HG02885 (cell line): ENCODE data around the gene IL32.

Experiments used
- ATAC-seq: cut with Tn5 transposase; IDR thresholded peaks from one replicate; pipeline ENCODE4 v1.9.1; 2021; ENCODE audit warnings: mild to moderate bottlenecking; ENCODE audit not compliant: unreplicated experiment, poor library complexity

The IL32 gene

DNA sequence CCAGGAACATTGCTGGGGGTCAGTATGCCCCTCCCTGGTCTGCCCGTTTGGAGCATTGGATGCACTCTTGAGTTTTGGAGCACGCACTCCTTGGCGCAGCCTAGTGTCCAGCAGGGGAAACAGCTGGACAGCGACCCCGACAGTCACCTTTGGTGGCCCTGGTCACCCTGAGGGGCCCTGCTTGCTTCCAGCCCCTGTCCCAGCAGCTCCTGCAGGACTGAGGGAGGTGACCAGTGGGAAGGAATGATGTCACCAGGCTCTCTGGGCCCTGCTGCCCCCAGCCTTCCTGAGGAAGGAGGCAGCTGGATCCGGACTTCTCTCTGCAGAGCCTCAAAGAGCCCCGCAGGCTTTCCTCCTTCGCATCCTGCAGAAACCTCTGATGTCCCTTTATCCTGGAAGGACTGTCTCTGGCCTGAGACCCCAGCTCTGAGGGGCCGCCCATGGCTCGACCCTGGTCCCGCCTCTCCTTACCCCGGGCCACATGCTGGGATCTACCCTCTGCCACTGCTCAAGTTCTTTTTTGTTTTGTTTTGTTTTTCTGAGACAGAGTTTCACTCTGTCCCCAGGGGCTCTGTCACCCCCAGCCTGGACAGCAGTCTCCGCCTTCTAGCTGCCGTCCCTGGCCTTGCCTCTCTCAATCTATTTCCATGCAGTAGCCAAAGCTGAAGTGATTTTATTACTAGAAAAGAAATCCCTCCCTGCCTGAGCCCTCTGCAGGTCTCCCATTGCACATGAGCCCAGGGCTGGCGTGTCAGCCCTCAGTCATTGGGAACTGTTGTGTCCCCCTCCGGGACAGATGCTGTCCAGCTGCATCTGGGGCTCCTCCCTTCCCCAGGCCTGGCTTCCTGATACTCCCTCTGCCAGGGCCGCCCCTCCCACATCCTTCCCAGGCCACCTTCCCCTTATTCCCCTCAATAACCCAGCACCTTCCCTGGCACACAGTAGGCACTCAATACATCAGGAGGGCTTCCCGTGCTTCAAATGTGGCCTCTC is 22.1 kb downstream of the IL32 start:
- no peak for ATAC-seq

DNA sequence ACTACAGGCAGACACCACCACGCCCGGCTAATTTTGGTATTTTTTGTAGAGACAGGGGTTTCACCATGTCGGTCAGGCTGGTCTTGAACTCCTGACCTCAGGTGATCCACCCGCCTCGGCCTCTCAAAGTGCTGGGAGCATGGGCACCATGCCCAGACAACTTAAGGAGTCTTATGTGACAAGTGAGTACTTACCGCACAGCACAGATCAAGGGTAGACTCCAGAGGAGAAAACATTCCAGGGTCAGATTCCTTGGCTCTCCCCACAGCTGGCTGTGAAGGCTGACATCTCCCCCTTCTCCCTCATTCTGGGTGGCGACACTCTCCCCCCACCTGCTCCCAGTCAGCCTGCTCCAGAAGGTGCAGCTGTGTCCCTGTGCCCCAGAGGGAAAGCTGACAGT is 23.0 kb downstream of the IL32 start:
- ATAC-seq, result no peak

DNA sequence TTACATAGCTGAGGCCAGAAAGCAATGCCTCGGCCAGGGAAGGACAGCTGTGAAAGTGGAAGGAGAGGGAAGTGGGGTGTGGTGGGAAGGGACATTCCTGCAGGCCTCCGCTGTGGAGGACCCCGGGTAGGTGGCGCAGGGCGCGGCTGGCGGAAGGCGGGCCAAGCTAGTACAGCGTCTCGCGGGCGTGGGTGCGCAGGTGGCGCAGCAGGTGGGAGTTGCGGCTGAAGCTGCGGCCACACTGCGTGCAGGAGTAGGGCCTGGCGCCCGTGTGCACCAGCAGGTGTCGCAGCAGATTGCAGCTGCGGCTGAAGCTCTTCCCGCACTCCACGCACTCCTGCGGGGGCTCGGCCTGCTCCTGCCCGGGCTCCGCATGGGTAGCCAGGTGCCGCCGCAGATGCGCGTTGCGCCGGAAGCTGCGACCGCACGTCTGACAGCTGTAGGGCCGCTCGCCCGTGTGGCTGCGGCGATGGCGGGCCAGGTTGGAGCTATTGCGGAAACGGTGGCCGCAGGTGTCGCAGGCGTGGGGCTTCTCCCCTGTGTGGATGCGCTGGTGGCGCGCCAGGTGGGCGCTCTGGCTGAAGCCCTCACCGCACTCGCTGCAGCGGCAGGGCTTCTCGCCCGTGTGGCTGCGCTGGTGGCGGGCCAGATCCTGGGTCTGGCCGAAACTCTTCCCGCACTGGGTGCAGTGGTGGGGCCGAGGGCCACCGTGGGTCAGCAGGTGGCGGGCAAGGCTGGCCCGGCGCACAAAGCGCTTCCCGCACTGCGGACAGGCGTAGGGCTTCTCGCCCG is 23.7 kb downstream of the IL32 start:
- no peak for ATAC-seq

DNA sequence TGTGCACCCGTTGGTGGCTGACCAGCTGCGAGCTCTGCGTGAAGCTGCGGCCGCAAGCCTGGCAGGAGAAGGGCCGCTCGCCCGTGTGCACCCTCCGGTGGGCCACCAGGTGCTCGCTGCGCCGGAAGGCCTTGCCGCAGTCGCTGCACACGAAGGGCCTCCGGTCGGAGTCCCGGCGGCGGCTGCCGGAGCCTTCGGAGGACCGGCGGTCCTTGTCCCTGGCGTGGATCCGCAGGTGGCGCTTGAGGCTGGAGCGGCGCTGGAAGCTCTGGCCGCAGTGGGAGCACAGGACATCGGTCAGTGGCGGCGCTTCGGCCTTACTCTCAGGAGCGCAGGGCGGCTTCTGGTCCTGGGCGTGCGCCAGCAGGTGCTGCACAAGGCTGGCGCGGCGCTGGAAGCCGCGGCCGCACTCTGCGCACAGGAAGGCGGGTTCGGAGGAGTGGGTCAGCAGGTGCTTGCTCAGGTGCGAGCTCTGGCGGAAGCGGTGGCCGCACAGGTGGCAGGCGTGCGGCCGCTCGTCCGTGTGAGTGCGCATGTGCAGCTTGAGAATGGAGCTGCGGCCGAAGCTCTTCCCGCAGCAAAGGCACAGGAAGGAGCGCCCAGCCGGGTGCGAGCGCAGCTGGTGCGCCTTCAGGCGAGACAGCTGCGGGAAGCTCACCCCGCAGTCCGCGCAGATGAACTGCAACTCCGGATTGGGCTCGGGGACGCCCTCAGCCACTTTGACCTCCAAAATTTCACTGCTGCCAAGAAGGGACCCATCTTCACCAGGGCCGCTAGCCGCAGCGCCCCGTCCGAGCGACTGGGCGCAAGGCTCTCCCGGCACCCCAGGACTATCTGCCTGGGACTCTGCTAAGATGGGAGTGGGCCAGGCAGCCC is 24.5 kb downstream of the IL32 start:
- ATAC-seq, result no peak

DNA sequence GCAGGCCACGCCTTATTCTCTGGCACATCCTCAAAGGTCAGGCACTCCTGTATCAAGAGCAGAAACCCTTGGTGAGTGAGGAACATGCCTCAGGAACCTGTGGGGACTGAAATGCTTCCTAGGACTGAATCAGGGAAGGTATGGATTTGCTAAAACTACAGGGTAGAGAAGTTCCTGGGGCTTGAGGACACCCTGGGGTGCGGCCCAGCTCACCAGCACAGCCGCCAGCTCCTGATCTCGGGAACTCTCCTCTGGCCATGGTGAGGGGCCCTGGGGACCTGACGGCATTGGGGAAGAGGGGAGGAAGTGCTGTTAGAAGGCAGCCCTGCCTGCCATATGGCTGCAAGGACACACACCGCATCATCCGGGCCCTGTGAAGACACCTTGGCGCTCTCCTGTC is 26.1 kb downstream of the IL32 start:
- no peak for ATAC-seq

DNA sequence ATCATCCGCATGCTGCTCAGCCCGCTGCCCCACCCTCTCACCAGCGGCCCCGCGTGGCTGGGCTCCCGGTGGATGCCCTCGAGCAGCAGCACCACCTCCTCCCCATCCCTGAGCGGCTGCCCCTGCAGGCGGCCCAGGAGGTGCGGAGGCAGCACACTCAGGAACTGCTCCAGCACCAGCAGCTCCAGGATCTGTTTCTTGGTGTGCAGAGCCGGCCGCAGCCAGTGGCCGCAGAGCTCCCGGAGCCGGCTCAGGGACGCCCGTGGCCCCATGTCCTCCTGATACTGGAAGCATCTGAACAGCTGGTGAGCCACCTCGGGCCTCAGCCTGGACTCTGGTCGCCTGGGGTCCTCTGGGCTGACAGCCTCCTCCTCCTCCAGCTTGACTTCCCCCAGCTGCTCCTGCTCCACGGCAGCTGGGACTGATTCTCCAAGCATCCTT is 27.1 kb downstream of the IL32 start:
- no peak for ATAC-seq

DNA sequence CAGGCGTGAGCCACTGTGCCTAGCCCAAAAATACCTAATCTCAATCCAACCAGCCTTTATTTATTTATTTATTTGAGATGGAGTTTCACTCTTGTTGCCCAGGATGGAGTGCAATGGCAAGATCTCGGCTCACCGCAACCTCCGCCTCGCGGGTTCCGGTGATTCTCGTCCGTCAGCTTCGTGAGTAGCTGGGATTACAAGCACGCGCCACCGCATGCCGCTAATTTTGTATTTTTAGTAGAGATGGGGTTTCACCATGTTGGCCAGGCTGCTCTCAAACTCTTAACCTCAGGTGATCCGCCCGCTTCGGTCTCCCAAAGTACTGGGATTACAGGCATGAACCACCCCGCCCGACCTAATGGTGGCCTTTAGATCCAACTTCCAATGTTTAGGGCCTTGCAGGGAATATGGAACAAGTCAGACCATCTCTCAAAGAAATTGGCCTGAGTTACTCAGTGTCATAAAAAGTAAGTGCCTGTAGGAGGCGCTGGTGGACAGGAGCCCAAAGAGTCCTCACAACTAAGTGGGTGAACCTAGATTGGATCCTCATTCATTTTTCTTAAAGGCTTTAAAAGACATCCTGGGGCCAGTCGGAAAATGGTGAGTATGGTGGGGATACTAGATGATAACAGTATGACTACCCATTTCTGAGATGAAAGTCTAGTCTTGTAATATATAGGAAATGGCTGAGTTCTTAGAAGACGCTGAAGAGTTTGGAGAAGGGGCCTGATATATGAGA is 29.0 kb downstream of the IL32 start:
- ATAC-seq, result no peak

DNA sequence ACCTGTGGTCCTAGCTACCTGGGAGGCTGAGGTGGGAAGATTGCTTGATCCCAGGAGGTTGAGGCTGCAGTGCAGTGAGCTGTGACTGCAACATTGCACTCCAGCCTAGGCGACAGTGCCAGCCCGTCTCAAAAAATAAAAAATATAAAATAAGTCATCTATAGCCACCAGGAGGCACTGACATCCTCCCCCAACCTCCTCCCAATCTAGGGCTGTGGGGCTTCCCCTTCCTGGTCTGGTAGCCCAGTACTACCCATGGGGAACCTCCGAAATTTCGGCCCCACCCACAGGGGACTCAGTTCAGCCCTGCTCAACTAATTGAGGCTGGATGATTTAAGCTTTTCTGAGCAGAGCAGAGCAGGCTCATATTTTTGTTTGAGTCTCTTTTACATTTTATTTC is 30.4 kb downstream of the IL32 start:
- peak; percentile 70 for ATAC-seq

DNA sequence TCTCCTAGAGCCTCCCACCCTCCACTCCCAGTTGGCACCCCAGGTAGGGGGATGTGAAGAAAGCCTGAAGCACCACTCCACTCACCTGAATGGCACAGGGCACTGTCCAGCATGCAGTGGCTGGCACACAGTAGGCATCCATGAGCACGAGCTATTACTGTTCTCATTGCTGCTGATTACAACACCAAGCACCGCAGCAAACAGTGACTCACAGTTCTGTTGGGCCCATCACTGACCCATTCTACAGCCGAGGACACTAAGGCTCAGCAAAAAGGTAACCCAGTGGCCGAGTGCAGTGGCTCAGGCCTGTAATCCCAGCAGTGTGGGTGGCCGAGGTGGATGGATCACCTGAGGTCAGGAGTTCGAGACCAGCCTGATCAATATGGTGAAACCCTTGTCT is 30.9 kb downstream of the IL32 start:
- ATAC-seq, result no peak

DNA sequence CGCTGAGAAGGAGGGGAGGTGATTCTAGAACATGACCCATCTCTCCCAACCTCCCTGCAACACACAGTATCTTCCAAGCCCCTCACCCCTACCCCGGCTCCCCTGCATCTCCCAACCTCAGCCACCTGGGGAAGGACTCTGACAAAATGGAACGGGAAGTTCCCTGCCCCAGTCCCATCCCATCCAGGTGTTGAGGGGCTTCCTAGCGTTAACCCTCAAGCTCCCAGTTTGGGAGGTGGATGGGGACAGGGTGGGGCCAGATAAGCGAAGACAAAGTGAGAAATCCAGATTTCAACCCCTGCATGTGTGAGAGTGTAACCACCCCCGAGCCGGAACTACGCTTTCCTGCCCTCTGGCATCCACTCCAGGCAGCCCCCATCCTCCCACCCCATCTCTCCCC is 31.8 kb downstream of the IL32 start:
- no peak for ATAC-seq

DNA sequence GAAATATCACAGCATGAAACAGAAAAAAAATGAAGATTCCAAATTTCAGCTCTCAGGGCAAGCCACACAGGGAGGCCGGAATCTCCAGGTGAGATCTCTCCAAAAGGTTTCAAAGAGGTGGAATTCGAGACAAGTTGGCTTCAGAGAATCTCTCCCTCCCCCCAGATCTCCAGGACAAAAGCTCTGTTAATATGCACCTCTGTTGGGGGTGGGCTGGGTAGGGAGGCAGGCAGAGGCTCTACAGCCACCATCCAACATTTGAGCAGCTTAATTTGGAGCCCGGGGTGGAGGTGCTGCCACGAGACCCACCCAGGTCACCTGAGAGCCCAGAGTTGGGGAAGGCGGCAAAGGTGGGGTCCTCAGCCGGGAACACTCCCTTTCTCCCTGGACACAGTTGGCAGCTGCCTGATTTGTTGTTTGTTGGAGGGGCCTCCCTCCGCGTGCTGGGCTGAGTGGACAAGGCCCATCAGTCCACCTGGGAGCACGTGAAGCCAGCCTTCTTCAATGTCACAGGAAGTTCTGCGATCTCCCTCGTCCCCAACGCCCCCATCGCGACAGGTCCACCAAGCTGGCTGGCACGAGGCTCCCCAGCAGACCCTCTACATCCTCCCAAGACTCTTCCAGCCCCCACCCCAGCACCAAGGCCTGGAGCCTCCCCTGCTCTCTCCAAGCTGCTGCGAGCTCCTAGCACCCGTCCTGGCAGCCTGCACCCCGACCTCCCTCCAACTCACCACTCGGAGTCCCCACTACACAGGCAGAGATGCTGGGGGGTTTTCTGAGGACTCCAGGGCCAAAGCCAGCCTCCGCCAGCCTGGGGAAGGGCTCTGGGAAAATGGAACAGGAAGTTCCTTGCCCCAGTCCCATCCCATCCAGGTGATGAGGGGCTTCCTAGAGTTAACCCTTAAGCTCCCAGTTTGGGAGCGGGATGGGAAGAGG is 33.3 kb downstream of the IL32 start, which contains the start of gene ZSCAN10:
TSS of gene ZSCAN10 (minus strand) at position 836 of the 936 bp plus-strand sequence. CDS start 6,357 bp downstream, outside the sequence.
- ATAC-seq, result no peak

DNA sequence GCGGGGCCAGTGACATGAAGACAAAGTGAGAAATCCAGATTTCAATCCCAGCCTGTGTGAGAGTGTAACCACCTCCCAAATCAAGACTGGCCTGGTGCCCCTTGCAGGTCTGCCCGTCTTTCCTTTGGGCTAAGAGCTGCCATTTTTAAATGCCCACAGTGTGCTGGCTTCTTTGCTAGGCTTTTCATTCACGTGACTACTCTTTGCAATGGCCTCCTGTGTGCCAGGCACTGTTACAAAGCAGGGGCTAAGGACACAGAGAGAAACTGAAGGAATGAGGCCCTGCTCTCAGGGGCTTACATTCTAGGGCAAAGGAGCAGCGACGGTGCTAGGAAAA is 33.9 kb downstream of the IL32 start:
- ATAC-seq, result no peak

DNA sequence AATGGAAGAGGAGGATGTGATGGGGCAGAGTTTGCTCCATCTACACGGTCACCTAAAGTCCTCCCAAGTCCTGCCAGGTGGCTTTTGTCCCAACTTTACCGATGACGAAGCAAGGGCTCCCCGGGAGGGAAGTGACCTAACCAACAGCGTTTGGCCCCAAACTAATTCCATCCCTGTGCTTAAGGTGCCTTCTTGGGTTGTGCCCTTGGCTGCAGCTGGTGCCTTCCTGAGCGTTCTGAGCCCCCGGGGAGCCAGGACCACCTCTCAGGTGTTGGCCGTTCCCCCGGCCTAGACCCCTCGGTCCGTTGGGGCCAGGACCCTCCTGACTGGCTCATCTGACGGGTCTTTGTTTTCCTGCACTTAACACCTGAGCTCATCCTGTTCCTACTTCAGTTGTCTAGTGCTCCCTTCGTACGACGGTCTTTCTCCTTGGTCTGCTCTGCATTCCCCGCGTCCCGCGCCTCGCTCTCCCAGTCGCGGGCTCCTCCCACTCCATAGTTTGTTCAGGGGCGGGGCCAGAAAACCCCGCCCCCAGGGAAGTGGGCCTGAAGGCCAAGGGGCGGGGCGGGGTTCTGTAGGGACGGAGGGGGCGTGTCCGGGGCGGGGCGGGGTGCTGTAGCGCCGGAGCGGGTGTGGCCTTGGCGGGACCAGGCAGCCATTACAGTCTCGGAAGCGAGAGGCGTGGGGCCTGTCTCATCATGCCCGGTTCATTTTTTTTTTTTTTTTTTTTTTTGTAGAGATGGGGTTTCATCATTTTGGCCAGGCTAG is 34.5 kb downstream of the IL32 start:
- ATAC-seq, result peak; percentile 68

DNA sequence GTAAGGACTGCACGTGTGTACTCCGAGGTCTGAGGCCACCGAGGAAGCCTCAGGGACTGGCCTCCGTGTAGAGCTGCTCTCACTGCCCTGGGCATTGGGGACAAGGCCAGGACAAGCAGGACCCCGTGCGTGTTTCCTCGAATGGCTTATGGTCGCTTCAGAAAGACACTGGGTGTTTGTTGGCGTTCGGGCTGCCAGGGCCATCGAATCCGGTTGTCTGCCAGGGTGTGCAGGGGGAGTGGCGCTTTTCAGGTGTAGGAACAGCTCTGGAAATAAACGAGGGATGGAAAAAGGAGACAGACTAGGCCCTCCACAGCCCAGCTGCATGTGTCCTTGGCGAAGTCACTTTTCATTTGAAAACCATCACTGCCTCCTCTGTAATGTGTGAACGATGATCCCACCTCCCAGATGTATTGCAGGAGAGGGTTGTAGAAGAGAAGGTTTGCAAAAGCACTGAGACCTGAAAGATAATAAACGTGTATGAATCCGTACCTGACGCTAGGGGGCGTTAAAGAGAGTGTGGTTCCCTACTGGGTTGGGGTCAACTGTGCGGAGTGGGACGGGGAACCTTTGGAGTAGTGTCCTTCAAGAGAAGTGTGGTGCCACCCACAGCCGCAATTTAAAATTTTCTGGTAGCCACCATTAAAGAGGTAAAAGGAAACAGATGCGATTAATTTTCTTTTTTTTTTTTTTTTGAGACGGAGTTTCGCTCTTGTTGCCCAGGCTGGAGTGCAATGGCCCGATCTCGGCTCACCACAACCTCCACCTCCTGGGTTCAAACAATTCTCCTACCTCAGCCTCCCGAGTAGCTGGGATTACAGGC is 35.8 kb downstream of the IL32 start:
- no peak for ATAC-seq

DNA sequence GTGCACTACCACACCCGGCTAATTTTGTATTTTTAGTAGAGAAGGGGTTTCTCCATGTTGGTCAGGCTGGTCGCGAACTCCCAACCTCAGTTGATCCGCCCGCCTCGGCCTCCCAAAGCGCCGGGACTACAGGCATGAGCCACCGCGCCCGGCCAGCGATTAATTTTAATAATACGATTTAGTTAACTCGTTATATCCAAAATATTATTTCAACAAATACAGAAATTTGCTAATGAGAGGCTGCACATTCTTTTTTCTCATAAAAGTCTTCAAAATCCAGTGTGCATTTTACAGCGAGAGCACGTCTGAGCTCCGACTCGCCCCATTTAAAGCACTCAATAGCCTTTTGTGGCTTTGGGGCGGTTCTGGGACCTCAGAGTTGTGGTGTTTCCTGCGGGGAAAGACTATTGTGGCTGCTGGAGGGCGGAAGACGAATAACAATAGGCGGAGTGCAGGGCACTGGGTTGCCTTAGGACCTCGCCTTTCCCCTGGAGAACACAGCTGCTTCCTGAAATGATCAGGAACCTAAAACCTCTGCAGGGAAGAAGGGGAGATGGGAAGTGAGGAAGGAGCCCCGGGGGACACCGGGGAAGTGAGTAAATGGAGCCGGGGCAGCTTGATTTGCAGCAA is 36.5 kb downstream of the IL32 start:
- ATAC-seq, result no peak

DNA sequence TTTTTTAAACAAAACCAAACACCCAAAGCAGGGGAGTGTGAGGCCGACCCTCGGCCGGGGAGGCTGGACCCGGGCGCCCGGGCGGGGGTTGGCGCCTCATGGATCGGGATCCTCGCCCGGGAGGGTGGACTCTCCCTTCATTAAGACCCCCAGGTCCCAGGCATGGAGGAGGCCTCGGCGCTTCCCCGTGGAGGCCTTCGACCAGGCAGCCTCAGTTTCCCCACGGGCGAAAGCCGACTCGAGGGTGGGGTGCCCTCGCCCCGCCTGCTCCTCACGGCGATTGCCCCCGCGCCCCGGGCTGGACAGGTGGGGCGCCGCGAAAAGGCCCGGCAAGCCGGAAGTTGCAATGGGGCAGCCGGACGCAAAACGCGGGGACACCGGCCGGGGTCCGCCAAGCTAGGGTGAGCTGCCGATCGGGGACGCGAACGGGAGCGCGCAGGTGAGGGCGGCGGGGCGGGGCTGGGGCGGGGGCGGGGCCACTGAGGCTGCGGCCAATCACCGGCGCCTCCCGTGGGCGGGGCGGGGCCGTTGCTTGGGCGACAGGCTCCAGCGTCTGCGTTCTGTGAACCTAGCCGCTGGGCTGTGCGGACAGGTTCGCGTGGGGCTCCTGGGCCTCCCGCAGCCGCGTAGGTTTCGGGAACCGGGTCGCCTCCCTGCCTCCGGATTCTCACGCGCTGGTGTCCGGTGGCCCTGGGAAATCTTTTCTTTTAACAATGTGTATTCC is 40.9 kb downstream of the IL32 start:
- peak; percentile 89 for ATAC-seq
